ENCODE measurements around the gene VCP. TPM values are rescaled to one million over a fixed set of nuclear protein-coding genes. Genes with fewer than 3 reads are reported as not detected.

The VCP gene
- total RNA-seq, 1 experiment from 2014 or later = 208 TPM

DNA sequence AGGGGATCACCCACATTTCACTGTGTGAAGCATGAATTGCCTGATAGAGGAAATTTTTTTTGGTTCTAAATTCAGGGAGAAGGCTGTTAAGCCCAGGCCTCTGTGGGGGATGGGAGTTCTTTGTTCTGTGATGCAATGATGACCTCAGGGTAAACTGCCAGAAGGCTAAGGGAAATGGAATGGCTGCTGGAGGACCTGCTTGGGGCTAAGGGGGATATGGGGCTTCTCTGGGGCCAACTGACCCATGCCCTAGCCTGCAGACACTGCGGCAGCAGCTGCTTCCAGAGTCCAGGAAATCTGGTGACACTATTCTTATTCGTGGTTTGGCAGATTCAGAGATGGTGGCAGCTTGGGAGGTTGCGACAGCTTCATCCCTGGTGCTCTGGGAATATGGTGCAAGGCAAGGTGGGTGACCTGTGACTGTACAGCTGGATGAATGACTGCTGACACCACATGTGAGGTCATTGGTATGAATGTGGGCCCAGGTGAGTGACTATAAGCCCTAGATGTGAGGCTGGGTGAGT lies 30.3 kb downstream of the VCP start:
- H3K36me3 Mint-ChIP-seq (ENCODE audit: insufficient read depth, unreplicated experiment) = peaks cover 17% of the 10 kb centered on the region
- no peaks in the 10 kb centered on the region for H3K4me1 Mint-ChIP-seq (ENCODE audit: low read depth, unreplicated experiment)
- DNase-seq = no peak
- BruUV-seq (replicated peaks) = no TSS peak
- intact Hi-C loops (cut with micrococcal nuclease; ENCODE audit: unreplicated experiment) = no loop called here
- no peaks in the 10 kb centered on the region for H3K9me3 Mint-ChIP-seq (ENCODE audit: low read depth, unreplicated experiment)
- TF ChIP-seq CTCF (IDR thresholded peaks at IDR 0.05; ENCODE audit: unreplicated experiment) = no peak
- H3K4me3 Mint-ChIP-seq (ENCODE audit: low read depth, unreplicated experiment) = no peak overlapping the region
- peak overlapping the region; percentile 27 for H3K27ac Mint-ChIP-seq (ENCODE audit: unreplicated experiment)
- CTCF ChIA-PET = interaction anchor here (1.6 kb wide), 1 partner anchor 142 kb away, joined by 4 read pairs; no protein-coding TSS in a partner anchor
- H3K27me3 Mint-ChIP-seq (ENCODE audit: unreplicated experiment) = no peaks in the 10 kb centered on the region

DNA sequence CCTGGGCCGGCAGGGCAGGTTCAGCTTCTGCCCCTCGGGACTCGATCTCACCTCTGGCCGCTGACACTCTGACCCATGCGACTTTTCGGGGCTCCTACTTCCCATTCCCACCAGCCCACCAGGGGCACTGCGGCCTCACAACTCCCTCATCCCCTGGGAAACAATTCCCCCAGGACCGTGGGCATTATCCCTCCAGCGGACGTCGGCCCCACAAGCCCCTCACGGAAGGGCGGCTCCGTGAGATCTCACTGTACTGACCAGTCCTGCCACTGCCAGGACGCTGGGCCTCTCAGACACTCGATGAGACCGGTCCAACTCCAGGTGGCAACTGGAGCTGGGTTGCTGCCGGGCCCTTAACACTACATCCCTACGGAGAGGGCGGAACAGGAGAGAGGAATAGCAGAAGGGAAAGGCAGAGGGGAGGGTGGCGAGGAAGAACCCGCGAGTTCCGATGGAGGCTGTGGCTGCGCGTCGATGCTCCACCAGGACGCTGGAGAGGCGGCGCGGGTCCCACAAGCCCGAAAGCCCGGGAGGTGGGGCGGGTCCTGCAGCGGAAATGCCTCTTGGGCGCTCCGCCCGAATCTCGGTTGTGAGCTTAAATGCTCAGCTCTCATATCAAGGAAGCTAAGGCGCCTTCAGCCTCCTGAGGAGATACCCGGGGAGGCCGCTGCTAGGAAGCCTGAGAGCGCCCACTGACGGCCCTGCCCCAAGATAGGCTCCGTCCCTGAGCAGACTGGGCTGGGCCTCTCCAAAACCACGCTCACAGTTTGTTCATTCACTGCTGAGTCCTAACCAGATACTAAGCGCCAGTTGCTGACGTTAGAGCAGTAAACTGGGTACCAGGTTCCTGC lies 36.3 kb downstream of the VCP start:
- no peak for TF ChIP-seq CTCF (IDR thresholded peaks at IDR 0.05; ENCODE audit: unreplicated experiment)
- no peak for DNase-seq
- Mint-ChIP-seq H3K4me3 (ENCODE audit: low read depth, unreplicated experiment) (no peak overlapping the region), H3K27me3 (ENCODE audit: unreplicated experiment) (no peaks in the 10 kb centered on the region), H3K9me3 (ENCODE audit: low read depth, unreplicated experiment) (no peaks in the 10 kb centered on the region), H3K36me3 (ENCODE audit: insufficient read depth, unreplicated experiment) (peaks cover 16% of the 10 kb centered on the region), H3K4me1 (ENCODE audit: low read depth, unreplicated experiment) (no peaks in the 10 kb centered on the region), H3K27ac (ENCODE audit: unreplicated experiment) (no peak overlapping the region)
- no TSS peak for BruUV-seq (replicated peaks)
- intact Hi-C loops (cut with micrococcal nuclease; ENCODE audit: unreplicated experiment) = no loop called here
- CTCF ChIA-PET = no interaction called here

DNA sequence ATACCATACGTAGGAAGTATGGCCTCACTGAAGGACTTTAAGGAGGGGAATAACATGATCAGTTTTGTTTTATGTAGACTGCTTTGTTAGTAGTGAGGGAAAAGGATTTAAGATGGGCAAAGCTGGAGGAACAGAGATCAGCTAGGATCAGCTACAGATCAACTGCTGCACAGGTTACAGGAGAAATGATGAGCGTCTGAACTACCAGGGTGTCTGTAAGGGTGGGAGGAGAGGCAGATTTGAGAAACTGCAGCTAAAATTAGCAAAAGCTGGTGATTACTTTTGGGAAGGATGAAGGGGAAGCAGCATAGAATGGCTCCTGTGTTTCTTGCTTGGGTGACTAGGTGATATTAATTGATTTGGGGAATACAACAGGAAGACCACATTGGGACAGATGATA lies 39.3 kb downstream of the VCP start:
- Mint-ChIP-seq H3K27ac (ENCODE audit: unreplicated experiment) (no peak overlapping the region), H3K36me3 (ENCODE audit: insufficient read depth, unreplicated experiment) (peaks cover 16% of the 10 kb centered on the region), H3K27me3 (ENCODE audit: unreplicated experiment) (no peaks in the 10 kb centered on the region), H3K4me1 (ENCODE audit: low read depth, unreplicated experiment) (no peaks in the 10 kb centered on the region), H3K9me3 (ENCODE audit: low read depth, unreplicated experiment) (no peaks in the 10 kb centered on the region), H3K4me3 (ENCODE audit: low read depth, unreplicated experiment) (no peak overlapping the region)
- intact Hi-C loops (cut with micrococcal nuclease; ENCODE audit: unreplicated experiment) = no loop called here
- BruUV-seq (replicated peaks) = no TSS peak
- TF ChIP-seq CTCF (IDR thresholded peaks at IDR 0.05; ENCODE audit: unreplicated experiment) = no peak
- CTCF ChIA-PET = no interaction called here
- no peak for DNase-seq

DNA sequence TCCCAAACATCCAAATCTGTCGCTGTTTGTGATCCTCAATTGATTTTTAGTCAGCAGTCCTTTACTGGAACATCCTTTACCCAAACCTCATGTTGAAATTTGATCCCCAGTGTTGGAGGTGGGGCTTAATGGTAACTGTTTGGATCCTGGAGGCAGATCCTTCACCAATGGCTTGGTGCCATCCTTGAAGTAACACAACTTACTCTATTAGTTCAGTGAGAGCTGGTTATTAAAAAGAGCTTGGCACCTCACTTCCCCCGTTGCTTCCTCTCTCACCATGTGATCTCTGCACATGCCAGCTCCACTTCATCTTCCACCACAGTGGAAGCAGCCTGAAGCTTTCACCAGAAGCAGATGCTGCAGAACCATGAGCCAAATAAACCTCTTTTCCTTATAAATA lies 42.6 kb downstream of the VCP start:
- Mint-ChIP-seq H3K9me3 (ENCODE audit: low read depth, unreplicated experiment) (no peaks in the 10 kb centered on the region), H3K27ac (ENCODE audit: unreplicated experiment) (no peak overlapping the region), H3K4me1 (ENCODE audit: low read depth, unreplicated experiment) (peaks cover 10% of the 10 kb centered on the region), H3K36me3 (ENCODE audit: insufficient read depth, unreplicated experiment) (peaks cover 16% of the 10 kb centered on the region), H3K27me3 (ENCODE audit: unreplicated experiment) (no peaks in the 10 kb centered on the region), H3K4me3 (ENCODE audit: low read depth, unreplicated experiment) (no peak overlapping the region)
- TF ChIP-seq CTCF (IDR thresholded peaks at IDR 0.05; ENCODE audit: unreplicated experiment) = no peak
- CTCF ChIA-PET = no interaction called here
- BruUV-seq (replicated peaks) = no TSS peak
- intact Hi-C loops (cut with micrococcal nuclease; ENCODE audit: unreplicated experiment) = no loop called here
- DNase-seq = no peak

All from Calu3 (cell line).